CD4-positive, alpha-beta T cell treated with Interleukin-21 for 1 hour (primary cell): Measurements from ENCODE around the gene DYNLT5.
"Not testable (repeated sequence)": the region's sequence is repeated elsewhere in the genome, so short reads cannot be mapped to it uniquely, and the experiment has no call there.

Source experiments
- DNase-seq: peaks from one replicate; pipeline ENCODE4 v3.0.0-alpha.2; 2020

DYNLT5 gene

GRCh38 chr1:66791621-66792610, 39.7 kb downstream of the DYNLT5 start:
- no peak for DNase-seq

GRCh38 chr1:66795839-66796238, 43.6 kb downstream of the DYNLT5 start:
- DNase-seq, result not testable (repeated sequence)

GRCh38 chr1:66809245-66809644, 57.0 kb downstream of the DYNLT5 start:
- no peak for DNase-seq

- no peak for DNase-seq
These were observed 57.6 kb downstream of the DYNLT5 start for GRCh38 chr1:66809736-66810326.

GRCh38 chr1:66824771-66825170, 72.5 kb downstream of the DYNLT5 start:
- no peak for DNase-seq
